Endothelial cell of umbilical vein (primary cell): ENCODE measurements around the gene OR1A2. TPM values are rescaled to one million over a fixed set of nuclear protein-coding genes. Genes with fewer than 3 reads are reported as not detected.

Experiments
- BruUV-seq: library from RNA; stranded (reverse); fragments of 400-500 nt; replicated peaks from 2 replicates; lab custom pipeline; 2021; lab: Mats Ljungman, UMichigan
- CTCF ChIA-PET: fragments of 300-600, 350-600 bp; sonication (Branson Sonifier 250); formaldehyde crosslinking; loops from one replicate; lab custom pipeline; 2021; ENCODE audit warnings: antibody characterized with exemption, inconsistent platforms; lab: Charles Lee
- POLR2A ChIA-PET: fragments of 300-600, 350-600 bp; sonication (Branson Sonifier 250); formaldehyde crosslinking; loops from one replicate; lab custom pipeline; 2021; ENCODE audit warnings: antibody characterized with exemption, inconsistent platforms; lab: Charles Lee
- DNase-seq: peaks from one replicate; pipeline ENCODE4 v3.0.0-alpha.2; 2011; ENCODE audit warnings: low read depth, low spot score
- FAIRE-seq: peaks from 2 replicates; lab custom pipeline; 2011; peaks lifted over from hg19 to GRCh38; lab: Jason Lieb, UNC
- H2AFZ ChIP-seq: 2 replicates; pipeline ENCODE4 v1.6.0; 2012; ENCODE audit warnings: low read depth, low read length, control low read depth, inconsistent platforms
- H3K27ac ChIP-seq: 2 replicates; pipeline ENCODE4 v1.5.1; 2011; ENCODE audit warnings: low read depth, mild to moderate bottlenecking, control low read depth, low read length, moderate library complexity; ENCODE audit not compliant: insufficient read depth
- H3K27me3 ChIP-seq, 2 experiments: 2 replicates each; pipeline versions ENCODE4 v1.6.0 to v1.6.1; 2011; ENCODE audit warnings: low read length in 2 of 2, mixed read lengths in 1 of 2; ENCODE audit not compliant: control insufficient read depth in 2 of 2, insufficient read depth in 2 of 2
- H3K36me3 ChIP-seq, 2 experiments: 2 replicates in 1 of 2; 3 replicates in 1 of 2; pipeline ENCODE4 v1.5.1; 2011; ENCODE audit warnings: low read length in 2 of 2, mild to moderate bottlenecking in 1 of 2, moderate library complexity in 1 of 2; ENCODE audit not compliant: control insufficient read depth in 2 of 2, insufficient read depth in 2 of 2; ENCODE audit errors: extremely low read depth in 1 of 2
- H3K4me1 ChIP-seq: 3 replicates; pipeline ENCODE4 v1.5.1; 2011; ENCODE audit warnings: mild to moderate bottlenecking, low read length; ENCODE audit not compliant: control insufficient read depth, insufficient read depth; ENCODE audit errors: extremely low read depth
- H3K4me2 ChIP-seq: 2 replicates; pipeline ENCODE4 v1.6.1; 2011; ENCODE audit warnings: low read length, control low read depth, mixed read lengths; ENCODE audit not compliant: insufficient read depth
- H3K4me3 ChIP-seq, 3 experiments: fragments of 200-600 bp in 1 of 3; sonication (generic), shearing (Covaris generic) in 1 of 3; replicated peaks in 1 of 3; 2 replicates each; pipeline ENCODE4 v1.5.1; 2011 to 2016; ENCODE audit warnings: control low read depth in 3 of 3, low read length in 3 of 3, mild to moderate bottlenecking in 2 of 3, inconsistent platforms in 1 of 3, low read depth in 1 of 3, moderate library complexity in 1 of 3; ENCODE audit not compliant: insufficient read depth in 1 of 3
- H3K79me2 ChIP-seq: 2 replicates; pipeline ENCODE4 v1.6.0; 2012; ENCODE audit warnings: low read length, inconsistent platforms; ENCODE audit not compliant: control insufficient read depth, insufficient read depth
- H3K9ac ChIP-seq: replicated peaks from 2 replicates; pipeline ENCODE3; 2011; ENCODE audit warnings: low read length, control low read depth; ENCODE audit not compliant: insufficient read depth; ENCODE audit errors: extremely low read depth
- H3K9me1 ChIP-seq: replicated peaks from 3 replicates; pipeline ENCODE4 v1.6.0; 2011; ENCODE audit warnings: mild to moderate bottlenecking, low read length; ENCODE audit not compliant: control insufficient read depth, insufficient read depth; ENCODE audit errors: extremely low read depth
- H3K9me3 ChIP-seq: replicated peaks from 2 replicates; pipeline ENCODE4 v1.5.1; 2012; ENCODE audit warnings: low read length, inconsistent platforms; ENCODE audit not compliant: control insufficient read depth, insufficient read depth
- H4K20me1 ChIP-seq: replicated peaks from 2 replicates; pipeline ENCODE3; 2011; ENCODE audit warnings: mild to moderate bottlenecking, low read length; ENCODE audit not compliant: control insufficient read depth, insufficient read depth; ENCODE audit errors: extremely low read depth
- EZH2 ChIP-seq: IDR thresholded peaks from 2 replicates; pipeline ENCODE4 v1.6.1; 2012; ENCODE audit warnings: borderline replicate concordance, low read depth, mild to moderate bottlenecking, moderate library complexity, low read length, inconsistent platforms; ENCODE audit not compliant: severe bottlenecking
- FOS ChIP-seq: IDR thresholded peaks from 2 replicates; pipeline ENCODE4 v1.6.1; 2011; ENCODE audit warnings: mild to moderate bottlenecking, low read length, moderate library complexity, borderline replicate concordance; ENCODE audit not compliant: insufficient read depth
- GATA2 ChIP-seq: IDR thresholded peaks from 2 replicates; pipeline ENCODE4 v1.7.0; 2011; ENCODE audit warnings: low read depth, mild to moderate bottlenecking, moderate library complexity, mixed read lengths, low read length; ENCODE audit not compliant: insufficient read length, insufficient read depth
- JUN ChIP-seq: IDR thresholded peaks from 2 replicates; pipeline ENCODE4 v1.6.1; 2011; ENCODE audit warnings: borderline replicate concordance, low read depth; ENCODE audit not compliant: insufficient read length, insufficient read depth
- MYC ChIP-seq: IDR thresholded peaks from one replicate; pipeline ENCODE4 v1.6.1; 2011; ENCODE audit warnings: mild to moderate bottlenecking, low read depth, low read length
- POLR2A ChIP-seq: IDR thresholded peaks from 2 replicates; pipeline ENCODE4 v1.6.1; 2012; ENCODE audit warnings: low read depth, mild to moderate bottlenecking, control low read depth, low read length
- POLR2AphosphoS5 ChIP-seq: IDR thresholded peaks from 2 replicates; pipeline ENCODE4 v1.6.1; 2012; ENCODE audit warnings: low read depth, mild to moderate bottlenecking, control low read depth, low read length, moderate library complexity; ENCODE audit not compliant: insufficient read depth
- dilution Hi-C: fragments of 300-500 bp; cut with MboI; formaldehyde crosslinking; loops from one replicate; pipeline ENCODE4 v1.15.0; 2019; ENCODE audit warnings: low sequenced_read_pairs; ENCODE audit not compliant: extremely low pct_ligation_motif_present
- intact Hi-C: fragments of 100-400 bp; cut with micrococcal nuclease; formaldehyde crosslinking; loops from one replicate; pipeline ENCODE4 v1.10.0; 2022
- polyA plus RNA-seq, 4 experiments: library from polyadenylated mRNA; depleted of rRNA in 3 of 4; stranded (reverse) in 3 of 4; unstranded in 1 of 4; fragments of >200 nt; gene quantifications; 2 replicates each; pipeline versions ENCODE4 v1.2.1 to v1.2.3, GENCODE V29; 2011 to 2012; ENCODE audit warnings: missing spikeins in 1 of 4
- total RNA-seq: library from RNA; stranded (reverse); gene quantifications from 2 replicates; pipeline ENCODE4 v1.2.3, GENCODE V29; 2021
- TF ChIP-seq, protein P1 (sequence below), 2 donors: IDR thresholded peaks; 1 replicate in 1 of 2; 2 replicates in 1 of 2; pipeline ENCODE4 v1.5.1; 2011; ENCODE audit warnings: low read length in 2 of 2, mild to moderate bottlenecking in 2 of 2, moderate library complexity in 2 of 2, control low read depth in 1 of 2, inconsistent platforms in 1 of 2, low read depth in 1 of 2; ENCODE audit not compliant: insufficient read depth in 1 of 2; ENCODE audit errors: extremely low read depth in 1 of 2
- TF ChIP-seq, protein P2 (sequence below): IDR thresholded peaks from 2 replicates; pipeline ENCODE4 v1.6.1; 2011; ENCODE audit not compliant: insufficient read depth, insufficient read length

OR1A2 gene
- total and polyA plus RNA-seq, 2 donors (not counting 3 experiments of a cell fraction or from before 2014, with no cell fraction given) = not detected

DNA sequence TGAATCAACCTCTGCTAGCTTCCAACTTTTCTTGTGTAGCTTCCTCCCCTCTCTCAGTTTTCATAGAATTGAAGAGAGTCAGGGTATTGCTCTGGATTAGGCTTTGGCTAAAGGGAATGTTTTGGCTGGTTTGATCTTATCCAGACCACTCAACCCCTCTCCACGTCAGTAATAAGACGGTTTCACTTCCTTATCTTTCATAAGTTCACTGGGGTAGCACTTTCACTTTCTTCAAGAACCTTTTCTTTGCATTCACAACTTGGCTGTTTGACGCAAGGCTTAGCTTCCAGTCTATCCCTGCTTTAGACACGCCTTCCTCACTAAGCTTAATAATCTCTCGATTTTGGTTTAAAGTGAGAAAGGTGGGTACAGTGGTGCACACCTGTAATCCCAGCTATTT is 29.7 kb upstream of the OR1A2 start:
- Histone ChIP-seq H3K4me2 (no peak overlapping the region), H3K9me1 (no peaks in the 10 kb centered on the region), H2AFZ (no peak overlapping the region), H4K20me1 (no peaks in the 10 kb centered on the region), H3K27ac (no peak overlapping the region), H3K79me2 (no peaks in the 10 kb centered on the region), H3K36me3 (no peaks in the 10 kb centered on the region), H3K27me3 (no peaks in the 10 kb centered on the region), H3K4me3 (no peak overlapping the region), H3K9ac (no peak overlapping the region), H3K9me3 (peaks cover 7% of the 10 kb centered on the region), H3K4me1 (no peaks in the 10 kb centered on the region)
- no peak for FAIRE-seq
- DNase-seq = no peak
- CTCF ChIA-PET = no interaction called here
- POLR2A ChIA-PET = no interaction called here
- no TSS peak for BruUV-seq
- intact Hi-C loops = no loop called here
- dilution Hi-C loops = no loop called here
- TF ChIP-seq, protein P1, sequence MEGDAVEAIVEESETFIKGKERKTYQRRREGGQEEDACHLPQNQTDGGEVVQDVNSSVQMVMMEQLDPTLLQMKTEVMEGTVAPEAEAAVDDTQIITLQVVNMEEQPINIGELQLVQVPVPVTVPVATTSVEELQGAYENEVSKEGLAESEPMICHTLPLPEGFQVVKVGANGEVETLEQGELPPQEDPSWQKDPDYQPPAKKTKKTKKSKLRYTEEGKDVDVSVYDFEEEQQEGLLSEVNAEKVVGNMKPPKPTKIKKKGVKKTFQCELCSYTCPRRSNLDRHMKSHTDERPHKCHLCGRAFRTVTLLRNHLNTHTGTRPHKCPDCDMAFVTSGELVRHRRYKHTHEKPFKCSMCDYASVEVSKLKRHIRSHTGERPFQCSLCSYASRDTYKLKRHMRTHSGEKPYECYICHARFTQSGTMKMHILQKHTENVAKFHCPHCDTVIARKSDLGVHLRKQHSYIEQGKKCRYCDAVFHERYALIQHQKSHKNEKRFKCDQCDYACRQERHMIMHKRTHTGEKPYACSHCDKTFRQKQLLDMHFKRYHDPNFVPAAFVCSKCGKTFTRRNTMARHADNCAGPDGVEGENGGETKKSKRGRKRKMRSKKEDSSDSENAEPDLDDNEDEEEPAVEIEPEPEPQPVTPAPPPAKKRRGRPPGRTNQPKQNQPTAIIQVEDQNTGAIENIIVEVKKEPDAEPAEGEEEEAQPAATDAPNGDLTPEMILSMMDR (IDR thresholded peaks at IDR 0.05; ENCODE audit: extremely low read depth in 1 of 2, insufficient read depth in 1 of 2, low read depth in 1 of 2, low read length in 2 of 2) = no peak
- TF ChIP-seq JUN (no peak), EZH2 (no peak), FOS (no peak), POLR2A (no peak), MYC (no peak), POLR2AphosphoS5 (no peak), GATA2 (no peak)
- TF ChIP-seq, protein P2, sequence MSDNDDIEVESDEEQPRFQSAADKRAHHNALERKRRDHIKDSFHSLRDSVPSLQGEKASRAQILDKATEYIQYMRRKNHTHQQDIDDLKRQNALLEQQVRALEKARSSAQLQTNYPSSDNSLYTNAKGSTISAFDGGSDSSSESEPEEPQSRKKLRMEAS = no peak
